ENCODE results near the gene TAGLN. TPM values are rescaled to one million over a fixed set of nuclear protein-coding genes. Genes with fewer than 3 reads are reported as not detected.
"Not testable (repeated sequence)": the region's sequence is repeated elsewhere in the genome, so short reads cannot be mapped to it uniquely, and the experiment has no call there.

TAGLN gene
- total and polyA plus RNA-seq, 2 of the 8 experiments (the other 6 are each of a cell fraction or from before 2014, with no cell fraction given), result 140 to 300 TPM

DNA sequence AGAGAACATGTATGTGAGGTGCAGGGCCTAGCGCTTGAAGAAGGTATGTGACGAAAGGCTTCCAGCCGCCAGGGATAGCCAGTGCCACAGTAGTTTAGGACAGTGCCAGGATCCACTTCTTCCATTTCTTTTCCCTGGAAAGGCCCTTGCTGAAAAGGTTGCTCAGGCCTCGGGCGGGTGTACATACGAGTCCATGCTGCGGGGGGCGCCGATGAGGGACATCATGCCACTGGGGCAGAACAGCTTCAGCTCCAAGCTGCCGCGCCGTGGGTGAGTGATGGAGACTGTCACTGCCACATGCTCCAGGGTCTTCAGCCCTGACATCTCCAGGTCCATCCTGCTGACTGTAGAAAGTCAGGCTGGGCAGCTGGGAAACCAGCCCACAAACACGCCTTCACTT lies 9.5 kb downstream of the TAGLN start:
- not testable (repeated sequence) for H3K27me3 ChIP-seq (replicated peaks in 1 of 4; ENCODE audit: control insufficient read depth in 3 of 4, extremely low read depth in 1 of 4, insufficient read depth in 3 of 4, low read length in 3 of 4); H2BK5ac ChIP-seq (ENCODE audit: low read depth, low read length); H3K56ac ChIP-seq (replicated peaks; ENCODE audit: insufficient read length, low read depth, low read length); H3K4me3 ChIP-seq (ENCODE audit: extremely low read depth in 1 of 4, insufficient read depth in 2 of 4, low read depth in 3 of 4, low read length in 4 of 4); H2BK15ac ChIP-seq (ENCODE audit: low read length); H3K23ac ChIP-seq (ENCODE audit: insufficient read length); H4K8ac ChIP-seq (ENCODE audit: extremely low read depth, insufficient read depth, low read length); H3K23me2 ChIP-seq (ENCODE audit: low read depth, low read length); H2BK12ac ChIP-seq (ENCODE audit: low read depth, low read length); FAIRE-seq; H4K91ac ChIP-seq (replicated peaks; ENCODE audit: insufficient read length, low read length); H3K14ac ChIP-seq (ENCODE audit: insufficient read length); H2BK120ac ChIP-seq (replicated peaks; ENCODE audit: low read depth, low read length); H3K4me2 ChIP-seq (ENCODE audit: insufficient read depth in 1 of 2, low read depth in 2 of 2, low read length in 2 of 2); H3K27ac ChIP-seq (ENCODE audit: low read depth, low read length); H3K4me1 ChIP-seq (replicated peaks in 1 of 4; ENCODE audit: control insufficient read depth in 3 of 4, insufficient read depth in 4 of 4, low read length in 3 of 4); H3K9ac ChIP-seq (replicated peaks in 1 of 4; ENCODE audit: extremely low read depth in 1 of 4, low read depth in 3 of 4, low read length in 3 of 4); H3K79me2 ChIP-seq (ENCODE audit: control insufficient read depth in 1 of 2, insufficient read depth in 2 of 2, low read length in 2 of 2); H2BK20ac ChIP-seq (ENCODE audit: low read length); H2AK5ac ChIP-seq (ENCODE audit: low read depth, low read length); H3K79me1 ChIP-seq (ENCODE audit: low read depth, low read length); H4K20me1 ChIP-seq (replicated peaks in 1 of 2; ENCODE audit: control insufficient read depth in 1 of 2, insufficient read depth in 2 of 2, low read length in 2 of 2); H3K4ac ChIP-seq (replicated peaks; ENCODE audit: insufficient read length, low read depth, low read length); H3K9me3 ChIP-seq (ENCODE audit: insufficient read depth in 2 of 2, low read depth in 1 of 2, low read length in 1 of 2); H4K5ac ChIP-seq (ENCODE audit: insufficient read length, low read depth, low read length); H3K18ac ChIP-seq (ENCODE audit: extremely low read depth, low read length); H3K36me3 ChIP-seq (ENCODE audit: control insufficient read depth in 2 of 4, insufficient read depth in 4 of 4, low read length in 3 of 4); H2AFZ ChIP-seq (ENCODE audit: low read length)
- TF ChIP-seq POLR2AphosphoS5 (IDR thresholded peaks at IDR 0.05; ENCODE audit: low read depth, low read length) (peak; percentile 31; the same call in 1 of the 2 replicates), RAD21 (IDR thresholded peaks at IDR 0.05 in 1 of 2, conservative IDR thresholded peaks at IDR 0.05 in 1 of 2; ENCODE audit: low read depth in 2 of 2, low read length in 2 of 2) (peak in 1 of 2 experiments; percentile 17; a peak in 1 of 4 replicates)
- TF ChIP-seq, protein P1, sequence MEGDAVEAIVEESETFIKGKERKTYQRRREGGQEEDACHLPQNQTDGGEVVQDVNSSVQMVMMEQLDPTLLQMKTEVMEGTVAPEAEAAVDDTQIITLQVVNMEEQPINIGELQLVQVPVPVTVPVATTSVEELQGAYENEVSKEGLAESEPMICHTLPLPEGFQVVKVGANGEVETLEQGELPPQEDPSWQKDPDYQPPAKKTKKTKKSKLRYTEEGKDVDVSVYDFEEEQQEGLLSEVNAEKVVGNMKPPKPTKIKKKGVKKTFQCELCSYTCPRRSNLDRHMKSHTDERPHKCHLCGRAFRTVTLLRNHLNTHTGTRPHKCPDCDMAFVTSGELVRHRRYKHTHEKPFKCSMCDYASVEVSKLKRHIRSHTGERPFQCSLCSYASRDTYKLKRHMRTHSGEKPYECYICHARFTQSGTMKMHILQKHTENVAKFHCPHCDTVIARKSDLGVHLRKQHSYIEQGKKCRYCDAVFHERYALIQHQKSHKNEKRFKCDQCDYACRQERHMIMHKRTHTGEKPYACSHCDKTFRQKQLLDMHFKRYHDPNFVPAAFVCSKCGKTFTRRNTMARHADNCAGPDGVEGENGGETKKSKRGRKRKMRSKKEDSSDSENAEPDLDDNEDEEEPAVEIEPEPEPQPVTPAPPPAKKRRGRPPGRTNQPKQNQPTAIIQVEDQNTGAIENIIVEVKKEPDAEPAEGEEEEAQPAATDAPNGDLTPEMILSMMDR (IDR thresholded peaks at IDR 0.05; ENCODE audit: control extremely low read depth in 1 of 3, insufficient read depth in 1 of 3, low read depth in 1 of 3, low read length in 3 of 3), result peak; percentile 27 to 57 (median 43); a peak in 3 of 4 replicates
- ChIA-PET POLR2A (ENCODE audit: partially characterized antibody) (interaction anchor here (0.7 kb wide), 1 partner anchor 14 kb away, joined by 3 read pairs; no protein-coding TSS in a partner anchor), CTCF (ENCODE audit: partially characterized antibody) (interaction anchor here (0.6 to 0.7 kb wide), 4 partner anchors 14 to 98 kb away, joined by 3 to 13 read pairs (median 3); no protein-coding TSS in a partner anchor)
- WGBS, 2 experiments (ENCODE audit: extremely low coverage in 1 of 2, insufficient coverage in 1 of 2, insufficient read length in 1 of 2, insufficient replicate concordance in 2 of 2, low coverage in 1 of 2, low lambda C conversion rate in 2 of 2, missing lambda C conversion rate in 1 of 2), result 89% methylated on average over 9 of the region's 13 CpGs; no CpG with 5 or more reads in 1 of the 2 experiments
- DNase-seq (ENCODE audit: low read depth in 1 of 2, low spot score in 2 of 2), result peak in 1 of 2 experiments; percentile 91
